GM12875 (cell line): ENCODE data around the gene SPEN.
"Not testable (repeated sequence)": the region's sequence is repeated elsewhere in the genome, so short reads cannot be mapped to it uniquely, and the experiment has no call there.

ENCODE experiments used
- H3K4me3 ChIP-seq: one replicate; pipeline ENCODE4 v1.5.1; 2011; ENCODE audit warnings: low read depth, low read length, control low read depth
- TF ChIP-seq, protein P1 (sequence below): IDR thresholded peaks from 2 replicates; pipeline ENCODE4 v1.5.1; 2011; ENCODE audit warnings: low read depth, mild to moderate bottlenecking, control low read depth, inconsistent platforms, low read length, moderate library complexity, borderline replicate concordance; ENCODE audit not compliant: insufficient read depth

Gene SPEN

GRCh38 chr1:15895233-15895632, 47.7 kb downstream of the SPEN start:
- TF ChIP-seq, protein P1, sequence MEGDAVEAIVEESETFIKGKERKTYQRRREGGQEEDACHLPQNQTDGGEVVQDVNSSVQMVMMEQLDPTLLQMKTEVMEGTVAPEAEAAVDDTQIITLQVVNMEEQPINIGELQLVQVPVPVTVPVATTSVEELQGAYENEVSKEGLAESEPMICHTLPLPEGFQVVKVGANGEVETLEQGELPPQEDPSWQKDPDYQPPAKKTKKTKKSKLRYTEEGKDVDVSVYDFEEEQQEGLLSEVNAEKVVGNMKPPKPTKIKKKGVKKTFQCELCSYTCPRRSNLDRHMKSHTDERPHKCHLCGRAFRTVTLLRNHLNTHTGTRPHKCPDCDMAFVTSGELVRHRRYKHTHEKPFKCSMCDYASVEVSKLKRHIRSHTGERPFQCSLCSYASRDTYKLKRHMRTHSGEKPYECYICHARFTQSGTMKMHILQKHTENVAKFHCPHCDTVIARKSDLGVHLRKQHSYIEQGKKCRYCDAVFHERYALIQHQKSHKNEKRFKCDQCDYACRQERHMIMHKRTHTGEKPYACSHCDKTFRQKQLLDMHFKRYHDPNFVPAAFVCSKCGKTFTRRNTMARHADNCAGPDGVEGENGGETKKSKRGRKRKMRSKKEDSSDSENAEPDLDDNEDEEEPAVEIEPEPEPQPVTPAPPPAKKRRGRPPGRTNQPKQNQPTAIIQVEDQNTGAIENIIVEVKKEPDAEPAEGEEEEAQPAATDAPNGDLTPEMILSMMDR = no peak
- no peak overlapping the region for H3K4me3 ChIP-seq

GRCh38 chr1:15896841-15897610, 49.5 kb downstream of the SPEN start:
- H3K4me3 ChIP-seq = not testable (repeated sequence)

DNA sequence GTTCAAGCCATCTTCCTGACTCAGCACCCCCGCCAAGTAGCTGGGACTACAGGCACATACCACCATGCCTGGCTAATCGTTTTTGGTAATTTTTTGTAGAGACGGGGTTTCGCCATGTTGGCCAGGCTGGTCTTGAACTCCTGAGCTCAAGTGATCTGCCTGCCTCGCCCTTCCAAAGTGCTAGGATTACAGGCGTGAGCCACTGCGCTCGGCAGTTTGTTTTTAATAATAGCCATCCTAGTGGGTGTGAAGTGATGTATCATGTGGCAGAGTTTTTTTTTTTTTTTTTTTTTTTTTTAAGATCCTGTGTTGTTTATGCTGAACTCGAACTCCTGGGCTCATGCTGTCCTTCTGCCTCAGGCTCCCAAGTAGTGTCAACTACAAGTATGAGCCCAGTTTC, 51.8 kb downstream of the SPEN start:
- no peak overlapping the region for H3K4me3 ChIP-seq
- TF ChIP-seq, protein P1 = no peak

GRCh38 chr1:15900662-15901279, 53.3 kb downstream of the SPEN start:
- no peak overlapping the region for H3K4me3 ChIP-seq
- TF ChIP-seq, protein P1 = no peak

GRCh38 chr1:15902882-15903281, 55.4 kb downstream of the SPEN start:
- no peak overlapping the region for H3K4me3 ChIP-seq
- TF ChIP-seq, protein P1 = no peak

DNA sequence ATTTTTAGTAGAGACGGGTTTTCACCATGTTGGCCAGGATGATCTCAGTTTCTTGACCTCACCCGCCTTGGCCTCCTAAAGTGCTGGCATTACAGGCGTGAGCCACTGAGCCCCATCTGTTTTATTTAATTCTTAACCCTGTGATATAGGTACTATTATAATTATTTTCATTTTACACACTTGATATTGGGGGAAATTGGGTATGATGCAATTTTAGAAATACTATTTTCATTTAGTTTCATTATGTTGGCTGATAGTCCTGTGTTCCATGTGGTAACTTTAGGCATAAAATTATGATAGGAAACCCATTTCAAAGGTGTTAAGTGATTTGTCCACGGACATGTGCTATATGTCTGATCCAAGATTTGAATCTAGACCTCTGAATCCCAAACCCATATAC, 61.1 kb downstream of the SPEN start:
- TF ChIP-seq, protein P1 = no peak
- H3K4me3 ChIP-seq = no peak overlapping the region

GRCh38 chr1:15911141-15911540, 63.6 kb downstream of the SPEN start:
- no peak overlapping the region for H3K4me3 ChIP-seq
- TF ChIP-seq, protein P1 = no peak
